ENCODE results near the gene NCEH1. TPM values are rescaled to one million over a fixed set of nuclear protein-coding genes. Genes with fewer than 3 reads are reported as not detected.
"Not testable (repeated sequence)": the region's sequence is repeated elsewhere in the genome, so short reads cannot be mapped to it uniquely, and the experiment has no call there.

NCEH1 gene
- total RNA-seq, 2 experiments from 2014 or later: 0.33 to 0.50 TPM

GRCh38 chr3:172598904-172599303 is 112.0 kb downstream of the NCEH1 start:
- Mint-ChIP-seq H3K36me3 (ENCODE audit: low read depth) (no peaks in the 10 kb centered on the region), H3K4me3 (no peak overlapping the region), H3K27ac (no peak overlapping the region), H3K4me1 (ENCODE audit: low read depth) (peaks cover 23% of the 10 kb centered on the region), H3K9me3 (no peaks in the 10 kb centered on the region), H3K27me3 (no peaks in the 10 kb centered on the region)
- Histone ChIP-seq H3K4me3 (ENCODE audit: low read length) (no peak overlapping the region), H3K9me3 (ENCODE audit: control insufficient read depth in 1 of 2, insufficient read depth in 1 of 2, low read length in 2 of 2) (no peaks in the 10 kb centered on the region), H3K27me3 (ENCODE audit: control insufficient read depth in 1 of 2, insufficient read depth in 2 of 2, low read length in 2 of 2) (no peaks in the 10 kb centered on the region), H3K27ac (ENCODE audit: low read depth in 1 of 2, low read length in 2 of 2) (no peak overlapping the region), H3K4me1 (ENCODE audit: insufficient read depth, low read length) (peaks cover 14% of the 10 kb centered on the region), H3K36me3 (ENCODE audit: insufficient read depth, low read length) (no peaks in the 10 kb centered on the region)
- CTCF ChIA-PET: no interaction called here
- POLR2A ChIA-PET: no interaction called here
- intact Hi-C loops (cut with DNase I, micrococcal nuclease): loop anchor here in 1 of 2 experiments (5.0 kb wide), 1 partner anchor 267 kb away; no protein-coding TSS in a partner anchor
- no peak for DNase-seq
- no peak for ATAC-seq (ENCODE audit: poor library complexity)
- TF ChIP-seq, protein P1, sequence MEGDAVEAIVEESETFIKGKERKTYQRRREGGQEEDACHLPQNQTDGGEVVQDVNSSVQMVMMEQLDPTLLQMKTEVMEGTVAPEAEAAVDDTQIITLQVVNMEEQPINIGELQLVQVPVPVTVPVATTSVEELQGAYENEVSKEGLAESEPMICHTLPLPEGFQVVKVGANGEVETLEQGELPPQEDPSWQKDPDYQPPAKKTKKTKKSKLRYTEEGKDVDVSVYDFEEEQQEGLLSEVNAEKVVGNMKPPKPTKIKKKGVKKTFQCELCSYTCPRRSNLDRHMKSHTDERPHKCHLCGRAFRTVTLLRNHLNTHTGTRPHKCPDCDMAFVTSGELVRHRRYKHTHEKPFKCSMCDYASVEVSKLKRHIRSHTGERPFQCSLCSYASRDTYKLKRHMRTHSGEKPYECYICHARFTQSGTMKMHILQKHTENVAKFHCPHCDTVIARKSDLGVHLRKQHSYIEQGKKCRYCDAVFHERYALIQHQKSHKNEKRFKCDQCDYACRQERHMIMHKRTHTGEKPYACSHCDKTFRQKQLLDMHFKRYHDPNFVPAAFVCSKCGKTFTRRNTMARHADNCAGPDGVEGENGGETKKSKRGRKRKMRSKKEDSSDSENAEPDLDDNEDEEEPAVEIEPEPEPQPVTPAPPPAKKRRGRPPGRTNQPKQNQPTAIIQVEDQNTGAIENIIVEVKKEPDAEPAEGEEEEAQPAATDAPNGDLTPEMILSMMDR (IDR thresholded peaks at IDR 0.05): no peak

GRCh38 chr3:172596394-172596706 is 114.5 kb downstream of the NCEH1 start:
- H3K36me3 Mint-ChIP-seq (ENCODE audit: low read depth): no peaks in the 10 kb centered on the region
- ATAC-seq (ENCODE audit: poor library complexity) (no peak), DNase-seq (no peak)
- H3K4me3 ChIP-seq (ENCODE audit: low read length): no peak overlapping the region
- intact Hi-C loops (cut with DNase I, micrococcal nuclease): loop anchor here (1.0 to 5.0 kb wide), 2 partner anchors 106 to 264 kb away; no protein-coding TSS in a partner anchor
- POLR2A ChIA-PET: interaction anchor here (0.7 to 6.5 kb wide), 10 partner anchors 10 to 135 kb away, joined by 3 to 48 read pairs (median 5); partner anchors contain the start of gene TNFSF10
- H3K9me3 Mint-ChIP-seq: no peaks in the 10 kb centered on the region
- no peaks in the 10 kb centered on the region for H3K27me3 ChIP-seq (ENCODE audit: control insufficient read depth in 1 of 2, insufficient read depth in 2 of 2, low read length in 2 of 2)
- H3K9me3 ChIP-seq (ENCODE audit: control insufficient read depth in 1 of 2, insufficient read depth in 1 of 2, low read length in 2 of 2): no peaks in the 10 kb centered on the region
- no peak overlapping the region for H3K27ac ChIP-seq (ENCODE audit: low read depth in 1 of 2, low read length in 2 of 2)
- H3K27ac Mint-ChIP-seq: peak overlapping the region; percentile 83
- no peaks in the 10 kb centered on the region for H3K27me3 Mint-ChIP-seq
- TF ChIP-seq, protein P1 (IDR thresholded peaks at IDR 0.05): peak; percentile 55
- peak overlapping the region; percentile 89 for H3K4me3 Mint-ChIP-seq
- CTCF ChIA-PET: interaction anchor here (0.7 to 3.4 kb wide), 27 partner anchors 10 to 264 kb away, joined by 3 to 22 read pairs (median 6); partner anchors contain the start of genes ECT2 and TNFSF10
- H3K36me3 ChIP-seq (ENCODE audit: insufficient read depth, low read length): no peaks in the 10 kb centered on the region
- H3K4me1 Mint-ChIP-seq (ENCODE audit: low read depth): peaks cover 48% of the 10 kb centered on the region
- H3K4me1 ChIP-seq (ENCODE audit: insufficient read depth, low read length): peaks cover 36% of the 10 kb centered on the region

GRCh38 chr3:172595664-172596393 is 115.0 kb downstream of the NCEH1 start:
- Mint-ChIP-seq H3K4me3 (peak overlapping the region; percentile 89), H3K4me1 (ENCODE audit: low read depth) (peaks cover 53% of the 10 kb centered on the region), H3K27ac (peak overlapping the region; percentile 83), H3K9me3 (no peaks in the 10 kb centered on the region), H3K36me3 (ENCODE audit: low read depth) (no peaks in the 10 kb centered on the region), H3K27me3 (no peaks in the 10 kb centered on the region)
- Histone ChIP-seq H3K9me3 (ENCODE audit: control insufficient read depth in 1 of 2, insufficient read depth in 1 of 2, low read length in 2 of 2) (no peaks in the 10 kb centered on the region), H3K36me3 (ENCODE audit: insufficient read depth, low read length) (no peaks in the 10 kb centered on the region), H3K27me3 (ENCODE audit: control insufficient read depth in 1 of 2, insufficient read depth in 2 of 2, low read length in 2 of 2) (no peaks in the 10 kb centered on the region), H3K4me1 (ENCODE audit: insufficient read depth, low read length) (peaks cover 40% of the 10 kb centered on the region), H3K4me3 (ENCODE audit: low read length) (peak overlapping the region; percentile 49), H3K27ac (ENCODE audit: low read depth in 1 of 2, low read length in 2 of 2) (peak overlapping the region; percentile 38 to 51)
- peak in 9 of 14 experiments; percentile 10 to 82 (median 38) for DNase-seq
- intact Hi-C loops (cut with DNase I, micrococcal nuclease): loop anchor here (1.0 to 5.0 kb wide), 2 partner anchors 106 to 264 kb away; no protein-coding TSS in a partner anchor
- TF ChIP-seq, protein P1 (IDR thresholded peaks at IDR 0.05): peak; percentile 90
- peak; percentile 66 for ATAC-seq (ENCODE audit: poor library complexity)
- ChIA-PET POLR2A (interaction anchor here (0.7 to 6.5 kb wide), 16 partner anchors 9 to 134 kb away, joined by 3 to 48 read pairs (median 4); partner anchors contain the start of gene TNFSF10), CTCF (interaction anchor here (0.5 to 3.4 kb wide), 32 partner anchors 10 to 263 kb away, joined by 3 to 22 read pairs (median 5); partner anchors contain the start of genes ECT2 and TNFSF10)

- not testable (repeated sequence) for H3K27me3 Mint-ChIP-seq; H3K9me3 ChIP-seq (ENCODE audit: control insufficient read depth in 1 of 2, insufficient read depth in 1 of 2, low read length in 2 of 2); H3K27ac ChIP-seq (ENCODE audit: low read depth in 1 of 2, low read length in 2 of 2); H3K36me3 ChIP-seq (ENCODE audit: insufficient read depth, low read length); DNase-seq; H3K4me3 ChIP-seq (ENCODE audit: low read length); H3K36me3 Mint-ChIP-seq (ENCODE audit: low read depth); ATAC-seq (ENCODE audit: poor library complexity); H3K9me3 Mint-ChIP-seq; H3K27me3 ChIP-seq (ENCODE audit: control insufficient read depth in 1 of 2, insufficient read depth in 2 of 2, low read length in 2 of 2)
- CTCF ChIA-PET: interaction anchor here (0.9 to 3.4 kb wide), 21 partner anchors 11 to 155 kb away, joined by 3 to 22 read pairs (median 6); partner anchors contain the start of genes ECT2 and TNFSF10
- peak overlapping the region; percentile 89 for H3K4me3 Mint-ChIP-seq
- peaks cover 40% of the 10 kb centered on the region for H3K4me1 ChIP-seq (ENCODE audit: insufficient read depth, low read length)
- POLR2A ChIA-PET: interaction anchor here (0.5 to 6.5 kb wide), 13 partner anchors 9 to 118 kb away, joined by 3 to 48 read pairs (median 4); partner anchors contain the start of gene TNFSF10
- intact Hi-C loops (cut with DNase I, micrococcal nuclease): loop anchor here in 1 of 2 experiments (5.0 kb wide), 1 partner anchor 263 kb away; no protein-coding TSS in a partner anchor
- peaks cover 61% of the 10 kb centered on the region for H3K4me1 Mint-ChIP-seq (ENCODE audit: low read depth)
- H3K27ac Mint-ChIP-seq: peak overlapping the region; percentile 83
Observed at GRCh38 chr3:172594900-172595663, 115.8 kb downstream of the NCEH1 start.
